ENCODE data around the gene FAM120AOS.

DNA sequence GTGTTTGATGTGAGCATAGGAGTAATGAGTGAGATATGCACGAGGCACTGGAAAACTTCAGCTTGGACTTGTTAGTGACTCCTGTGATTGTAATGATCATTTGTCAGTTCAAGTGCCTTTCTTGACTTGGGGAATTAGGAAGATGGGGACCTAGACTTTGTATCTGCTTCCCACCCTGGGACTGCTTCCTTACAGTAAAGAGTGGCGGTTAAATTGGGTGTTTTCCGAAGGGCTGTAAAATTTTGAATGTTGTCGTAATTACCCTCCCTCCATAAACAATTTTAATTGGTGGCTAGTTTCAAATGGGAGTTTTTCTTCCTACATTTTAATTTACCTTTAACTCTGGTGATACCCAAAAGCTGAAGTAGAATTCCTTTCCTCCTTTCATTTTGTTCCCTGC is 23.5 kb upstream of the FAM120AOS start:
- TF ChIP-seq, protein P1, sequence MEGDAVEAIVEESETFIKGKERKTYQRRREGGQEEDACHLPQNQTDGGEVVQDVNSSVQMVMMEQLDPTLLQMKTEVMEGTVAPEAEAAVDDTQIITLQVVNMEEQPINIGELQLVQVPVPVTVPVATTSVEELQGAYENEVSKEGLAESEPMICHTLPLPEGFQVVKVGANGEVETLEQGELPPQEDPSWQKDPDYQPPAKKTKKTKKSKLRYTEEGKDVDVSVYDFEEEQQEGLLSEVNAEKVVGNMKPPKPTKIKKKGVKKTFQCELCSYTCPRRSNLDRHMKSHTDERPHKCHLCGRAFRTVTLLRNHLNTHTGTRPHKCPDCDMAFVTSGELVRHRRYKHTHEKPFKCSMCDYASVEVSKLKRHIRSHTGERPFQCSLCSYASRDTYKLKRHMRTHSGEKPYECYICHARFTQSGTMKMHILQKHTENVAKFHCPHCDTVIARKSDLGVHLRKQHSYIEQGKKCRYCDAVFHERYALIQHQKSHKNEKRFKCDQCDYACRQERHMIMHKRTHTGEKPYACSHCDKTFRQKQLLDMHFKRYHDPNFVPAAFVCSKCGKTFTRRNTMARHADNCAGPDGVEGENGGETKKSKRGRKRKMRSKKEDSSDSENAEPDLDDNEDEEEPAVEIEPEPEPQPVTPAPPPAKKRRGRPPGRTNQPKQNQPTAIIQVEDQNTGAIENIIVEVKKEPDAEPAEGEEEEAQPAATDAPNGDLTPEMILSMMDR (IDR thresholded peaks at IDR 0.05), result no peak
- no peak for TF ChIP-seq POLR2AphosphoS5 (IDR thresholded peaks at IDR 0.05)

Data from breast epithelium (tissue), 3 donors.